Right lung (tissue), 10 donors: ENCODE results near the gene P2RY14. TPM values are rescaled to one million over a fixed set of nuclear protein-coding genes. Genes with fewer than 3 reads are reported as not detected.

Experiments
- DNase-seq, 2 donors: peaks; one replicate each; pipeline ENCODE4 v3.0.0-alpha.2; 2013
- long read RNA-seq, 8 donors: transcript quantifications; one replicate each; lab custom pipeline, GENCODE V29; 2026
- polyA plus RNA-seq, 5 donors: library from polyadenylated mRNA; unstranded; fragments of 120-200 nt; gene quantifications; one replicate each; pipeline versions ENCODE4 v1.2.1 to v1.2.3, GENCODE V29; 2013; ENCODE audit warnings: inconsistent platforms in 1 of 5, low replicate concordance in 1 of 5; ENCODE audit not compliant: insufficient read length in 5 of 5, insufficient read depth in 1 of 5

The P2RY14 gene
- 1 to 10 TPM; 3.9 to 7.3 (median 5.4) TPM for polyA plus RNA-seq
- long read RNA-seq, donor 1, partial matches to known transcripts = 0 of 2 reads
- long read RNA-seq, donor 1, other reads (novel, unspliced or antisense) = 0 of 2 reads
- long read RNA-seq, donor 2 = 0 reads
- long read RNA-seq, donor 3, partial matches to known transcripts = 0 of 1 reads
- long read RNA-seq, donor 3, other reads (novel, unspliced or antisense) = 0 of 1 reads
- long read RNA-seq, donor 4, partial matches to known transcripts = 0 of 1 reads
- long read RNA-seq, donor 4, other reads (novel, unspliced or antisense) = 0 of 1 reads
- long read RNA-seq, donor 5 = 0 reads
- long read RNA-seq, donor 6, partial matches to known transcripts = 0 of 3 reads
- long read RNA-seq, donor 6, other reads (novel, unspliced or antisense) = 0 of 3 reads
- long read RNA-seq, donor 7, partial matches to known transcripts = 0 of 2 reads
- long read RNA-seq, donor 7, other reads (novel, unspliced or antisense) = 0 of 2 reads
- long read RNA-seq, donor 8 = 0 reads

GRCh38 chr3:151278230-151278629 lies at the start of gene P2RY14:
TSS of gene P2RY14 (minus strand) at chr3:151278542. CDS start at chr3:151214316, 64,226 bp downstream.
- no peak for DNase-seq

DNA sequence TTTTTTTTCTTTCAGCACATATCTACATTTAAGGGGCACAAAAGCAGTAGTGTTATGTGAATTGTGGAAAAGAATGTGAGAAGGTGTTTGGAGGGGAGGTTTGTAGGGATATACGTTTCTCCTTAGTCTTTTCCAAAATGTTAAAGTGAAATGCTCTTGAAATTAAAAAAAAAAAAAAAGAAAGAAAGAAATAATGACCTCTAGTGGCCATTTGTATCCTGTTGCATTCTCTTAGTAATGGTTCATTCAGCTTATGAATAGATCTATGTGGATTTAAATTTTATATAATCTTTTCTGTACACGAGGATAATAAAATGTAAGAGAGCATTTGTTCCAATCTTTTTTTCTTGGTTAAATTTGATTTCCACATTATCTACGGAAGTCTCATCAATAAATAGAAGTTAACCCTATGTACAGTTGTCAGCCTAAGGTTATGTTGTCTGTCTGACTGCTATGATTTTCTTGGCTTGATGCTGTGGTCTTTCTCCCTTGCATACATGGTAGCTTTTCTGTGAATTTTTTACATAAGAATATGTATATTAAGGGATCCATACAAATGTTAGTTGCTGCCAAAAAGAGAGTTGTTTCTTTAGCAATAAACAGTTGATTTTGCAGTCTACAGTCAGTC lies 49.3 kb upstream of the P2RY14 start:
- no peak for DNase-seq

DNA sequence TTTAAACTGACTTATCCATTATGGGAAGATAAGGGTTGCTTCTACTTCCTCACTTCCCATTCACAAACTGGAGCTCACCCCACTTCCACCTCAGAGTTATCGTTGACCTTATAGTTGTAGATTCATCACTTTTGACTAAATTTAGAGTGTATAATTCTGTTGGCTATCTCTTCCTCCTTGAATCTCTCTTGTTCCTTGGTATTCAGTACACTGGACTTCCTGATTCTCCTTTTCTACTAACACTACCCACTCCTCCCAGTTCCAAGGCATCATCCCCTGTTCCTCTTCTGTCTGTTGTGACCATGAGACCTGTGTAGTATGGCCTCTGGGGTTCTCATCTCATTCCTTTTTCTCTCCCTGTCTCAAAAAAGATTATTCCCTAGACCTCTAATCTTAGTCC lies 44.2 kb upstream of the P2RY14 start:
- no peak for DNase-seq

DNA sequence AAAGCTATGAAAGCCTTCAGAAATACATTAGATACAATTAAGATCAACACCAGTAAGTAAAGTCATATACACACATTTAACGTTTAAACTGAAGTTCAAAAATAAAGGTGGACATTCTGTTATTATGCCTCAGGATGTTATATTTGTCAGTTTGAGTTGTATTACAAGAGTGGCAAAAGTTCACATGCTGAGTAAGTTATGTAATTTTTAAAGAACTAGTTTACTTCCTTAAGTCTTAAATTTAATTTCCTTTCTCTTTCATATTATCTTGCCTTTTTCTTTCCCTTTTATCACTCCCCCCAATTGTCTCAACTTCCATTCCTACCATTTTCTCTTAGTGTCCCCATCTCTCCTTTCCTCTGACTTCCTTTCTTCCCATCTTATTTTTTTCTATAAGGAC lies 43.2 kb upstream of the P2RY14 start:
- DNase-seq = no peak

- DNase-seq = no peak
Measured at GRCh38 chr3:151320131-151320530, 41.8 kb upstream of the P2RY14 start.

DNA sequence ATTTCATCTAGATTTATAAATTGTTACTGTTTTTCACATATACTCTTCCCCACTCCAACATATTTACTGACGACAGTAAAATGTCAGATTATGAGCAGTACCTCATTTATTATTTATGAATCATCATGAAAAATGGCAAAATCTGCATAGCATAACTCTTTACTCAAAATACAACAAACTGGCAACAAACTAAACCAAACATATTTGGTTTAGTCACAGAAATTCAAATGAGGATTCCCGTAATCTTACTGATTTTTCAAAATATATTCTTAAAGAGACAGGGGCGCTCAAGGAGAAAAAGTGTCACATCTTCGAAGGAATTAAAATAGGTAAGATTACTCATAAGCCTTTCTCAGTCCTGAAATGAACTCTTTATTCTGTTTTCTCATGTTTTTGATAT lies 41.3 kb upstream of the P2RY14 start:
- no peak for DNase-seq

GRCh38 chr3:151318991-151319390 lies 40.6 kb upstream of the P2RY14 start:
- DNase-seq = no peak

GRCh38 chr3:151318313-151318712 lies 40.0 kb upstream of the P2RY14 start:
- no peak for DNase-seq

DNA sequence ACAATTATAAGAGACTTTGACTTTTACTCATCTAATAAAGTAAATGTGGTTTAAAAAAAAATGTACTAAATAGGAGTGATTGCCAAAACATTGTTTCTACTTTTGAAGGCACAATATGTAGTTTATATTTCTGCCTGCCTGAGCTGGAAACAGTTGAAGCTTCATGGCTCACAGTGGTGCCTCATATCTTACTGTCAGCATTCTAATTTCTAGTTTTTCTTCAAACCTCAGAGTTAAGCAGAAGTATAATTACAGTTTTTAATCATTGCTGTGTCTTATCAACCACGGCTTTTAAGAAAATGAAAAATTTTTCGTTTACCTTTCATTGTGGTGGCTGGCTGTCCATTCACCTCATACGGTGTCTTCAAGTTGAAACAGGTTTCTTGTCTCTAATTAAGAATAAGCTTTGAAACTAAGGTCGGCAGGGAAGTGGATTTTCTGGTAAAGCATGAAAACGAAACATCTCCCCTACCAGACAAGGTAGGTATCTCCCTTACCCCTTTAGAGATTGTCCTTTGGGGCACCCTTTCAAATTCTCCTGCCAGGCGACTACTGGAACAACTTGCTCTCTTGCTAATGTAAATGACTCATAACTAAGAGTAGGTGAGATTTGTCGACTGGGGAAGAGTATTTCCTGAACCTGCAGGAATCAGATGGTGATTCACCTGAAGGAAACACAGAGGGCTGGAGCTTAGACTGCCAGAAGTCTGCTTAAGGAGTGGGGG lies 38.1 kb upstream of the P2RY14 start, which contains the start of gene GPR87:
TSS of gene GPR87 (minus strand) at position 554 of the 725 bp plus-strand sequence. CDS start 16,720 bp downstream, outside the sequence.
- DNase-seq = no peak

- no peak for DNase-seq
Measured at GRCh38 chr3:151315846-151316245, 37.5 kb upstream of the P2RY14 start.

DNA sequence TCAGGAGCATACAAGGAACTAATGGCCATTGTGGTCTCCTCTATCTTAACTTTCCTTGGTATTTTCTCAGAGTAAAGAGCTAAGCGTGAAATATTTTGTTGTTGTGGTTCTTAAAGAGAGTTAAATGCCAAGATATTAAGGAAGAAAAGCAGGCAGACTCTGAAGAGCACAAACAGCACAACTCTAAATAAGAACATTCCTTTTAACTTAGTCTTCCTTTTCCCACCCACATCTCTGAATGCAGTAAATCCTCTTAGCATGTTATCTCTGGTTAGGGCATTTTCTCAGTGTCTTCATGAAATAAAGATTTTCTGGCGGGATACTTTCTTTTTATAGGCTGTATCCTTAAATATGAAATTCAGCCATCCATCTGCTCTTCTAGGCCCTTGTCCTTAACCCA lies 36.8 kb upstream of the P2RY14 start:
- DNase-seq = no peak

DNA sequence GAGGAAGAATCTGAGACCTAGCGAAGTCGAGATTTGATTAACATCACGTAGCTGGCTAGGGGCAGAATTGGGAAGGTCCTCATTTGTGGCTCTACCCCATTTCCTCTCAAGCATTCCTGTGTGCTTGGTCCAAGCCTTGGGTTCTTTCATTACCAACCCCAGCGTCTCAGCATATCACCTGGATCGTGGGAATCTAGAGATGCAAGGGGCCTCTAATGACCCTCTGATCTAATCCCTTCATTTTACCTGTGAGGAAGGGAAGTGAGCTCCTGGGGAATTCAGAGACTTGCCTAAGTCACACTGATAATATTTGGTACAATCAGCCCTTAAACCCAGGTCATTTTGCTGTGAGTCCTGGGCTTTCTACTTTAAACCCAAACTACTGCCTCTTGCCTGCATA lies 36.3 kb upstream of the P2RY14 start:
- no peak for DNase-seq

DNA sequence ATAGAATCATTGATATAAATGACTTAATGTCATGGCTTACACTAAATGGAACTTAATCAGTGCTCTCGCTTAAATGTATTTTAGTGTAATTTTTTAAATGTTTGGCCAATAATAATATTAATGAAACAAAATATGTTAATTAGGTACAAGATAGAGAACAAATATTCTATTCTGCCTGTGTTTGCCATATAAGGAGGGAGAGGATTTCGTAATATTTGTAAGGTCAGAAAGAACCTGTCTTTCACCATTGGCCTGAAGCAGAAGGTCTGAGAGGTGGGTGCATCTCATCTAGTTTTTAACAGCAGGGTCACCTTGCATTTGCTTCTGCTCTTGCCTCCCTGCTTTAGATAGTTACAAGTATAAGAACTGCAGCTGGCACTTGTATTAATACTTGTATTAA lies 35.8 kb upstream of the P2RY14 start:
- DNase-seq = no peak

GRCh38 chr3:151312972-151313371 lies 34.6 kb upstream of the P2RY14 start:
- DNase-seq = no peak

GRCh38 chr3:151309566-151309965 lies 31.2 kb upstream of the P2RY14 start:
- DNase-seq = no peak

DNA sequence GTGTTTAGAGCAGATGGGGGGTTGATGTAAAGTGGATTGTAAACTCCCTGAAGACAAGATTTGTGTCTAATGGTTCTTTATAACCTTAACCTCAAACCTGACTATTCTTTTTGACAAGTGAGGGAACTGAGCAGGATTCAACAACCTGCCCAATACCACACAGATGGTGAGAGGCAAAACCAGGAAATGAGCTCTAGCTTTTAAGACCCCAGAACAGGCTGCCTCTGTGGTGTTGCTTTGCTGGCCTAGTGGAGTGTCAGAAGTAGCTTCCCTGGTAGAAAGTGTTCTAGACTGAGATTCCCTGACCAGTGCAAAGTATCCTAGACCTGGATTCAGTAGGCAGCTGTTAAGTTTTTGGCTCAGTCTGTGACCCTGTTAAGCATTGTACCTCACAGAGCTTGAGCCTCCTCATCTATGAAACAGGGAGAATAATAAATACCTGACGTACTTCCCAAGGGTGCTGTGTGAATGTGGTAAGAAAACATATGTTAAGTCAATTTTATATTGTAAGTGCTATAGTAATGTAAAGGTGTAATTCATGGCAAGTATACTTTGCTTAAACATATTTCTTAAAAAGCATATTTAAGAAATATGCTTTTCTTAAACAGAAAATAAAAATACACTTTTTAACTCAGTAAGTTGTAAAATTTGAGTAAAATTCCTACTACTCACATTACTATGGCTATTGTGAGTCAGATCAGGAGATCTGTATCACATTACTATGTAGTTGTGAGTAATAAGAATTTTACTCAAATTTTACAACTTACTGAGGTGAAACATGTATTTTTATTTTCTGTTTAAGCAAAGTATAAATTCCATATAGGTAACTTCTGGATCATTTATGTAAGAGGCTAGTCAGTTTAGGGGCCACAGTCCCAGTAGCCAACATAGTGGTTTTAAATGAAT lies 29.5 kb upstream of the P2RY14 start:
- DNase-seq = no peak

DNA sequence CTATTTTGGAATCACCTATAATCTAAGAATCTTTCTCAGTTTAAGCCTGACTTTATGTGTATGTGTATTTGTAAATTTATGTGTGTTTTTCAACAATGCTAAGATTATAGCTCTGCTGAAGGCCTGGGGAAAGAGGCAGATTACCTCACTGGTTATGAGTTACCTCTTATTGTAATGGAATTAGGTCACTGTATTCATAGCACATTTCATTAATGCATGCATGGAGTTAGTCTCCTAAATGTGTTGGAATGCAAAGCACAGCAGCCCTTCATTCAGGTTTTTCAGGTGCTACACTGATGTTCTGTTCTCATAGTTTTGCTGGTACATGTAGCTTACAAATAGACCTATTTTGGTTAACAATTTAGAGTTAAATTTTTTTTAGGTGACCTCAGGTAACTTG lies 28.8 kb upstream of the P2RY14 start:
- no peak for DNase-seq

GRCh38 chr3:151306168-151306810 lies 27.9 kb upstream of the P2RY14 start:
- DNase-seq = no peak

GRCh38 chr3:151305775-151306151 lies 27.4 kb upstream of the P2RY14 start:
- DNase-seq = no peak

DNA sequence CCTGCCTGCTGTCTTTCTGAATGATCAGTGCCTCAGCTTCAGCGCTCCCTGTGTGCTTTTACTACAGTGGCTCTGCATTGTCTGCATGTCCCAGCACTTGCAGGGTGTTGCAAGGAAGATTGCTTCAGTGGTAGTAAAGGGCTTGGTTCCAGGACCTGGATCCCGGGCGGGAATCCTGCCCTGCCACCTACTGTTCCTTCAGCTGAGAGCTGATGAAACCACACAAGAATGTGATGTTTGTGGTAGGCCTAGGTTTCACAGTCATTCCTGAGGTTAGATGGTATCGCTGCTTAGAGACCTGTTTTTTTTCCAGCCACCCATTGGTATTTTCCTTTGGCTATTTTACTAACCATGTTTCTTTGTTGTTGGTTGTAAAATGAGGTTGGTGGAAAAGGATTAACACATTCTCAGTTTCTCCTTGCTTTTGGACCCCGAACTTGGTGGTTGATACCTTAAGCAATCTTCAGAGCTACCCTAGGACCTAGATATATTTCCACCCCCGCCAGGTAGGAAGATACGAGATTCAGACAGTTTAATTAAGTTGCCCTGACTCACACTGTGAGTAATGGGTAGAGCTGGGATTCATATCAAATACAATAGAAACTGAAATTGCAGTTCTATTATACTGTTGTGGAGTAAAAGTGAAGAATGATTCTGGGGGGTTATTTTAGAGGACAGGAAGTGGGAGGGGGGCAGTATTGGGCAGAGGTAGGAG lies 26.9 kb upstream of the P2RY14 start:
- peak in 1 of 2 donors; percentile 35 for DNase-seq
